ENCODE data around the gene FER.

DNA sequence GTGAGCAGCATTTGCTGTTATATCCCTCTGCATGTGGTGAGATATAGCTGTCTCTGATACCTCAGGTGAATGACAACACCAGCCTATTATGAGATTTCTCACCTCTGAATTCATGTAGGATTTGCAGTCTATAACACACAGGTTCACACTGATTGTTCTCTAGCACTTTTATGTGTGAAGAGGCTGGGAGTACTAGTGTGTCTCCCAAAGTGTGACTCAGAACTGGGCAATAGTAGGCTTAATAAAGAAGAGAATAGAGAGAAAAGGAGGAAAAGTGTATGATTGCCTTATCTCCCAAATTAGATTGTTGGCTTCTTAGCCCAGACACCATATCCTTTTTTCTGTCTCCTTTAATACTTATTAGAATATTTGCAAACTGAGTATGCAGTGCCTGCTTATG is 430.1 kb downstream of the FER start:
- no peak for TF ChIP-seq SP1 (IDR thresholded peaks at IDR 0.05; ENCODE audit: low read depth, low read length)
- TF ChIP-seq, protein P1, sequence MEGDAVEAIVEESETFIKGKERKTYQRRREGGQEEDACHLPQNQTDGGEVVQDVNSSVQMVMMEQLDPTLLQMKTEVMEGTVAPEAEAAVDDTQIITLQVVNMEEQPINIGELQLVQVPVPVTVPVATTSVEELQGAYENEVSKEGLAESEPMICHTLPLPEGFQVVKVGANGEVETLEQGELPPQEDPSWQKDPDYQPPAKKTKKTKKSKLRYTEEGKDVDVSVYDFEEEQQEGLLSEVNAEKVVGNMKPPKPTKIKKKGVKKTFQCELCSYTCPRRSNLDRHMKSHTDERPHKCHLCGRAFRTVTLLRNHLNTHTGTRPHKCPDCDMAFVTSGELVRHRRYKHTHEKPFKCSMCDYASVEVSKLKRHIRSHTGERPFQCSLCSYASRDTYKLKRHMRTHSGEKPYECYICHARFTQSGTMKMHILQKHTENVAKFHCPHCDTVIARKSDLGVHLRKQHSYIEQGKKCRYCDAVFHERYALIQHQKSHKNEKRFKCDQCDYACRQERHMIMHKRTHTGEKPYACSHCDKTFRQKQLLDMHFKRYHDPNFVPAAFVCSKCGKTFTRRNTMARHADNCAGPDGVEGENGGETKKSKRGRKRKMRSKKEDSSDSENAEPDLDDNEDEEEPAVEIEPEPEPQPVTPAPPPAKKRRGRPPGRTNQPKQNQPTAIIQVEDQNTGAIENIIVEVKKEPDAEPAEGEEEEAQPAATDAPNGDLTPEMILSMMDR (IDR thresholded peaks at IDR 0.05; ENCODE audit: control extremely low read depth in 1 of 3, insufficient read depth in 1 of 3, low read depth in 1 of 3, low read length in 3 of 3): no peak
- no peak for TF ChIP-seq TEAD4 (IDR thresholded peaks at IDR 0.05; ENCODE audit: low read depth, low read length)
- TF ChIP-seq E2F6 (IDR thresholded peaks at IDR 0.05): no peak
